Chondrocyte (in vitro differentiated cells): Measurements from ENCODE around the gene OR51T1. TPM values are rescaled to one million over a fixed set of nuclear protein-coding genes. Genes with fewer than 3 reads are reported as not detected.
A peak's percentile ranks its signal among the peaks of the same experiment; 100 is the strongest.

Experiments used
- DNase-seq: peaks from one replicate; pipeline ENCODE4 v3.0.0; 2021; ENCODE audit warnings: mixed read lengths, low spot score
- H3K27ac Mint-ChIP-seq: one replicate; pipeline ENCODE4 v1.8.0; 2021; ENCODE audit warnings: mild to moderate bottlenecking, moderate library complexity, mixed read lengths; ENCODE audit not compliant: unreplicated experiment
- H3K27me3 Mint-ChIP-seq: 2 replicates; pipeline ENCODE4 v1.8.0; 2021; ENCODE audit warnings: low read depth, mixed read lengths
- H3K36me3 Mint-ChIP-seq: 2 replicates; pipeline ENCODE4 v1.8.0; 2021; ENCODE audit warnings: low read depth, mixed read lengths
- H3K4me1 Mint-ChIP-seq: 2 replicates; pipeline ENCODE4 v1.8.0; 2021; ENCODE audit warnings: low read depth, mild to moderate bottlenecking, mixed read lengths
- H3K4me3 Mint-ChIP-seq: one replicate; pipeline ENCODE4 v1.8.0; 2021; ENCODE audit warnings: mild to moderate bottlenecking, moderate library complexity, mixed read lengths; ENCODE audit not compliant: unreplicated experiment
- H3K9me3 Mint-ChIP-seq: 2 replicates; pipeline ENCODE4 v1.8.0; 2021; ENCODE audit warnings: low read depth, mixed read lengths
- CTCF ChIP-seq: fragments of 200-600 bp; sonication (generic); IDR thresholded peaks from 2 replicates; pipeline ENCODE4 v1.5.0; 2021; ENCODE audit warnings: antibody characterized with exemption, mild to moderate bottlenecking, moderate library complexity
- total RNA-seq: library from RNA; stranded (reverse); gene quantifications from 3 replicates; pipeline ENCODE4 v1.2.1, GENCODE V29; 2021

OR51T1 gene
- total RNA-seq, 1 donor from 2014 or later, result not detected

- peaks cover 7% of the 10 kb centered on the region for H3K27me3 Mint-ChIP-seq
- no peak for TF ChIP-seq CTCF
- no peak for DNase-seq
- H3K27ac Mint-ChIP-seq, result no peak overlapping the region
- H3K36me3 Mint-ChIP-seq, result no peaks in the 10 kb centered on the region
- H3K9me3 Mint-ChIP-seq, result peaks cover 10% of the 10 kb centered on the region
- H3K4me1 Mint-ChIP-seq, result no peaks in the 10 kb centered on the region
- H3K4me3 Mint-ChIP-seq, result no peak overlapping the region
These were observed 19.1 kb upstream of the OR51T1 start for GRCh38 chr11:4862447-4863236.

- H3K36me3 Mint-ChIP-seq, result no peaks in the 10 kb centered on the region
- no peak overlapping the region for H3K4me3 Mint-ChIP-seq
- no peaks in the 10 kb centered on the region for H3K4me1 Mint-ChIP-seq
- H3K9me3 Mint-ChIP-seq, result peaks cover 10% of the 10 kb centered on the region
- H3K27me3 Mint-ChIP-seq, result peaks cover 7% of the 10 kb centered on the region
- no peak for DNase-seq
- TF ChIP-seq CTCF, result no peak
- no peak overlapping the region for H3K27ac Mint-ChIP-seq
These were observed 17.8 kb upstream of the OR51T1 start for GRCh38 chr11:4863876-4864275.

- Mint-ChIP-seq H3K36me3 (no peaks in the 10 kb centered on the region), H3K4me1 (no peaks in the 10 kb centered on the region), H3K27ac (no peak overlapping the region), H3K4me3 (no peak overlapping the region), H3K27me3 (peaks cover 7% of the 10 kb centered on the region), H3K9me3 (no peaks in the 10 kb centered on the region)
- no peak for TF ChIP-seq CTCF
- DNase-seq, result no peak
These were observed 15.8 kb upstream of the OR51T1 start for GRCh38 chr11:4865855-4866254.

GRCh38 chr11:4881188-4881587, 512 bp upstream of the OR51T1 start:
- H3K9me3 Mint-ChIP-seq, result no peaks in the 10 kb centered on the region
- peaks cover 19% of the 10 kb centered on the region for H3K4me1 Mint-ChIP-seq
- no peak overlapping the region for H3K4me3 Mint-ChIP-seq
- no peaks in the 10 kb centered on the region for H3K27me3 Mint-ChIP-seq
- no peak for DNase-seq
- TF ChIP-seq CTCF, result no peak
- peak overlapping the region; percentile 60 for H3K27ac Mint-ChIP-seq
- H3K36me3 Mint-ChIP-seq, result no peaks in the 10 kb centered on the region

- no peaks in the 10 kb centered on the region for H3K36me3 Mint-ChIP-seq
- H3K9me3 Mint-ChIP-seq, result no peaks in the 10 kb centered on the region
- no peak overlapping the region for H3K4me3 Mint-ChIP-seq
- no peaks in the 10 kb centered on the region for H3K27me3 Mint-ChIP-seq
- H3K27ac Mint-ChIP-seq, result no peak overlapping the region
- TF ChIP-seq CTCF, result no peak
- no peak for DNase-seq
- H3K4me1 Mint-ChIP-seq, result peaks cover 19% of the 10 kb centered on the region
These were observed 843 bp downstream of the OR51T1 start for GRCh38 chr11:4882543-4882942.
